ENCODE results near the gene PKD1.
A peak's percentile ranks its signal among the peaks of the same experiment; 100 is the strongest.

Gene PKD1

DNA sequence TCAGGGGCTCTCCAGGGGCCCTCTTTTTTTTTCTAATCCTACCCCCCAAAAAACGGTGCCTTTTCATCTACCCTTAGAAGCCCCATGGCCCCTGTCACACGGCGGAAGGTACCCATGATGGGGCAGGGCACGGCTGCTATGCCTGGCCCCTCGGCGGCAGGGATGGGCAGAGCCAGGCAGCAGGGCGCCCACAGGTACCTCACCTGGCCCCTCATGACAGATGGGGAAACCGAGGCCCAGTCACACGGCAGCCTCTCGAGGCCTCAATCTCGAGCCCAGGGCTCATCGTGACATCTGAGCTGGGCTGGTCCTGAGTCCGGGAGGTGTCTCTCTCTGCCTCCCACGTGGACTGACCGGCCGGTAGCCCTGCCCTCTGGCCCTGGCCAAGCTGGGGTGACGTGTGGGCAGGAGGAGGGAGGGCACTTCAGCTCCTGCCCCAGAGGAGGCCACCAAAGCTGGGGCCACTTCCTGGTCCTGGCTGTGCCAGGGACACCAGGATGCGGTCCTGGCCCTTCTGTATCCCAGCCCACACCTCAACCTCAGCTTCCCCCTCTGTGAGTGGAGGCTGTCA, 31.5 kb upstream of the PKD1 start:
- no peak for DNase-seq

DNA sequence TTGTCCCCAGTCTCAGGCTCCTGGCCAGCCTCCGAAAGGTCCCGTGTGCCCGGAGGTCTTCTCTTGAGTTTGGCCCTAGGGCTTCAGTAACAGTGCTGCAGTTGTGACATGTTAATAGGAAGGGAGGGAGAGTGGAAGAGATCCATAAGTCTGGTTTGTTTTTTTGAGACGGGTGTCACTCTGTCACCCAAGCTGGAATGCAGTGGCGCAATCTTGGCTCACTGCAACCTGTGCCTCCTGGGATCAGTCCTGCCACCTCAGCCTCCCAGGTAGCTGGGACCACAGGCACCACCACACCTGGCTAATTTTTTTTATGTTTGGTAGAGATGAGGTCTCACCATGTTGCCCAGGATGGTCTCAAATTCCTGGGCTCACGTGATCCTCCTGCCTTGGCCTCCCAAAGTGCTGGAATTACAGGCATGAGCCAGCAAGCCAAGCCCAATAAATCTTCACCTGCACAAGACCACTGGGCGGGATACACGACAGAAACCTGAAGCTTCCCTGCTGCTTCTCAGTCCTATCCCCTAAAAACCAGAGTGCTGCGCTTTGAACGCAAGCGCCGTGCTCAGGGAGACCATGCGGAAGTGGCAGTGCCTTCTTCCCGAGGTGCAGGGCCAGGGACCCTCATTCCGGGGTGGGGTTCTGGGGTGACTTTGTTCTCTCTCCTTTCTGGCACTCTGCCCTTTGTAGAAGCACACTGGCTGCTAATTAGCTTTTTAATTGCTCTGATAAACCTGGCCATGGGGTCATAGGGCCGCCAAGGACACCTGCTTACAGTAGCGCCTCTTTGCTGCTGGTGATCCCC, 30.8 kb upstream of the PKD1 start:
- DNase-seq, result no peak

DNA sequence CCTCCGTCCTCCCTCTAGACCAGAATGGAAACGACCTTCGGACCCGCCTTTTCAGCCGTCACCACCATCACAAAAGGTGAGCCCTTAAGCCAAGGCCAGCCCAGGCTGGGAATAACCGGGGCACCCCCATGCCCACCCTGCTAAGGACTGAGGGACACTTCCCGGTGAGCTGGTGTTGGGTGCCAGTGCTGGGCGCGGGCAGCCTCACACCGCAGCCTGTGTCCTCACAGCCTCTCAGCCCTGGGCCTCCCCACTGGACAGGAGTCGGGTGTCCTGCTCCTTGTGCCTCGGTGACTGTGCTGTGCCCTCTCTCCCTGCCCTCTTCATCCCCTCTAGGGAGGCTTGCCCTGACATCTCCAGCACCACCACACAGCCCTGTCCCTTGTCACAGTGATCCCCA, 30.2 kb upstream of the PKD1 start:
- no peak for DNase-seq

DNA sequence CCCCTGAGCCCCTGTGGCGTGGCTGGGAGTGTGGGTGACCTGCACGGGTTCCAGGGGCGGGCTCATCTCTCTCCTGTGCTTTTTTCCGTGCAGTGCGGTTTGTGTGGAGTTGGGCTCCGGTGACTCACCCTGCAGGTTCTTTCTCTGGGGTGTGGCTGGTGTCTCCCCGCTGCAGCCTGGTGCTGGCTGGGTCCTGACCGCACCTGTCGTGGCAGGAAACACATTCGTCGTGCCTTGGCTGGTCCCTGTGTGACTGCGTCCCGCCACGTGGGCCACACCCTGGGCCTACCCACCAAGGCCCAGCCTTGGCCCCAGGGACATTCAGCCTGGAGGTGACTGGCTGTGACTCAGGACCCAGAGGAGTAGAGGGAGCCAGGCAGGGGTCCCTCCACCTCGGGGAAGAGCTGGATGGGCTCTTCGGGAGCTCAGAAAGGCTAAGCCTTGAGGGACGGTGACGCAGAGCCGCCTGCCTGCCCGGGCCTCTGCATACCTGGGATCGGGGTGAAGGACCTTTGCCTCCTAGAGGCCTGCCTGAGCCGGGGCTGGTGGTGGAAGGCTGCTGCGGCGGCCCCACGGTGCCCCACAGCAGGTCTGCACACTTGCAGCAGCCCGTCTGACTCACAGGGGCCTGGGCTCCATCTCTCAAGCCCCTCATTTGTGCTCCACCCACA, 27.6 kb upstream of the PKD1 start:
- no peak for DNase-seq

DNA sequence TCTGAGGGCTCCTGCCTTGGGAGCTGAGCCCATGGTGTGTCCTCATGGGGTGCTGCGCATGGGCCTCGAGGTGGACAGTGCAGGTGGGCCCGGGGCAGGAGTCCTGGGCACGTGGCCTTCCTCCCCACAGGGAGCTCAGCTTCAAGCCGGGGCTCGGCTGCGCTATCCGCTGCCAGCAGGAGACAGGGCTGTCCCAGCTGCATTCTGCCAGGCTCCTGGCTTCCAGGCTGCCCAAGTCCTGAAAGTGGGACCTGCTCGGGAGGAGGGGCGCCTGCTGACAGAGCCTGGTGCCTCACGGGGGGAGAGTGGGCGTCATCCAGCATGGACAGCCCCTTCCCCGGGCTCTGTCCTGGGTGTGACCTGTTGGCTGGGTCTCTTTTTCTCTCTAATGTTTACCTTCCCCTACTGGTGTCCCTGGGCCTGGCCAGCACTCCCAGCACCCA, 27.0 kb upstream of the PKD1 start:
- no peak for DNase-seq

DNA sequence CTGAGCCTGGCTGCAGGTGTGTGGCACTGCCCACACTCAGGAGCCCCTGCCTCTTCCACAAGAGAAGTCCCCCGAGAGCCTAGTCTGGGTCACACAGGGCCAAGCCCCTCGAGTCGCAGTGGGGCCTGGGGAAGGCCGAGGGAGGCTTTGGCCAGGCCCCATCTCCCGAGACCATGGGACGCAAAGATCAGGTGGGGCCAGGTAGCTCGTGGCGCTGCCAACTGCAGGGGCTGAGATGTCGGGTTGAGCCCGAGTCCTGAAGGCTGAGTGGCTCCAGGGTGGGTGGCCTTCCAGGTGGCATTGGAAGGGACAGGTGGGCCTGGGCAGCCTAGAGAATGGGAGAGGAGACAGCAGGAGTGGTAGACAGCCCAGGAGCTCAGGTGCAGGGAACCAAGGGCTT, 26.2 kb upstream of the PKD1 start:
- no peak for DNase-seq

DNA sequence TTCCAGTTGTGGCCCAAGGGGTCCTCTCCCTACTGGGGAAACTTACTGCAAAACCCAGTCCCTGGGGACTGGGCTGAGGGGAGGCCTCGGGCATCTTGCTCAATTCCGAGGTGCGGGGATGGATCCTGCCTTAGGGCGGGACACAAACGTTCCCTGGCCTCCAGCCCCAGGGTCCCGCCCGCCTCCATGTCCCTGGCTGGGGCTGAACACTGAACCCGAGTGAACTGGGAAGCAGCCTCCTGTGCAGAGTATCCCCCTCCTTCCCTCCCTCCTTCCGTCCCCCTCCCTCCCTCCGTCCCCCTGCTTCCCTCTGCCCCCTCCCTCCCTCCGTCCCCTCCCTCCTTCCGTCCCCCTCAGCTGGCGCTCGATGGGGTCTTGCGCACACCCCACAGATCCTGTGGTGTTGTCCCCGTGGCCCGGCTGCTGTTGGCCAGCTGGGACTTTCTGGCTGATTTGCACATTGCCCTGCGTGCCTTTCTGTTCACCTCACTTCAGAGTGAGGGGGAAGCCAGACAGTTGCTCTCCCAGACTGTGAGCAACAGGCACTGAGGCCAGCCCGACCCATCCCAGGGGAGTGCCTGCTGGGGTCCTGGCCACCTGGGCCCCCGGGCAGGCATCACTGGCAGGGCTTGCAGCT, 25.3 kb upstream of the PKD1 start:
- DNase-seq, result no peak

DNA sequence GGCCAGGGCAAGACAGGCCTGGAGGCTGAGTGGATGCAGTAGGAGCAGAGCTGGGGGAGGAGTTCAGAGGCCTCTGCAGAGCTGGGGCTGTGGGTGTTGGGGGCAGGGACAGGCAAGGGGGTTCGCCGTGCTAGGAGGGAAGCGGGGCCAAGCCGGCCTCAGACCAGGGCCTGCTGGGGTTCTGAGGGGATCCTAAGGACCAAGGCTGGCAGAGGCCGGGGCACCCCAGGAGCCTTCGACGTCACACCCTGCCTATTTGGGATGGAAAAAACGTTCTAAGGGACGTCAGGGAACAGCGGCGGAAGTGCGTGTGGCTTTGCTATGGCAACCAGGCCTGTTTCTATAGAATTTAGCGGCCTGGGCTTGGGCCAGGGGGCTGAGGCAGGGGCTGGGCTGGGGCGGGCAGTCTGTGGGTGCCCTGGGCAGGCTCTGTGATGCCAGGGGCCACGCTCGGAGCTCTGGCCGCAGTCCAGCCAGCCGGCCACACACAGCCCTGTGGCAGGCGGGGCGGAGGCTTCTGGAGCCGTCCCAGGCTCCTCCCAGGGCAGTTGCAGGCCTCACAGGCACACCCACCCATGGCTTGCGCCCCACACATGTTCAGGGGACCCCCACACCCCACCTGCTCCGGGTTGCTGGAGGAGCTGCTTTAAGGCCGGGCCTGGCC, 23.6 kb upstream of the PKD1 start:
- no peak for DNase-seq

DNA sequence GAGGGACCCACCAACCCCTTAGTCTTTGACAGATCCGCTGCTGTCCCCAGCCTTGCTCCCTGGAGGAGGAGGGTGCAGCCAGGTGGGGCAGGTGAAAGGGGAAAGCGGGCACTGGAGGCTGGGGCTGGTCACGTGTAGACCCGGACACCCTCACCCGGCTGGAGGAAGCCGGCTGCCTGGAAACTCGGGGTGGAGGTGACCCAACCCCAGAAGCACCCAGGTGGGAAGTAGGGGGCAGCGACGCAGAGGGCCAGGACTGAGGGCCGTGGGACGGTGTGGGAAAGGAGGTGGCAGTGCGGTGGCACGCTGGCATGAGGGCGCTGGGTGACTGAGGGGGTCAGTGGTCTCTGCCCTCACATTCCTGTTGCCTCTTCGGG, 22.6 kb upstream of the PKD1 start:
- DNase-seq, result no peak

DNA sequence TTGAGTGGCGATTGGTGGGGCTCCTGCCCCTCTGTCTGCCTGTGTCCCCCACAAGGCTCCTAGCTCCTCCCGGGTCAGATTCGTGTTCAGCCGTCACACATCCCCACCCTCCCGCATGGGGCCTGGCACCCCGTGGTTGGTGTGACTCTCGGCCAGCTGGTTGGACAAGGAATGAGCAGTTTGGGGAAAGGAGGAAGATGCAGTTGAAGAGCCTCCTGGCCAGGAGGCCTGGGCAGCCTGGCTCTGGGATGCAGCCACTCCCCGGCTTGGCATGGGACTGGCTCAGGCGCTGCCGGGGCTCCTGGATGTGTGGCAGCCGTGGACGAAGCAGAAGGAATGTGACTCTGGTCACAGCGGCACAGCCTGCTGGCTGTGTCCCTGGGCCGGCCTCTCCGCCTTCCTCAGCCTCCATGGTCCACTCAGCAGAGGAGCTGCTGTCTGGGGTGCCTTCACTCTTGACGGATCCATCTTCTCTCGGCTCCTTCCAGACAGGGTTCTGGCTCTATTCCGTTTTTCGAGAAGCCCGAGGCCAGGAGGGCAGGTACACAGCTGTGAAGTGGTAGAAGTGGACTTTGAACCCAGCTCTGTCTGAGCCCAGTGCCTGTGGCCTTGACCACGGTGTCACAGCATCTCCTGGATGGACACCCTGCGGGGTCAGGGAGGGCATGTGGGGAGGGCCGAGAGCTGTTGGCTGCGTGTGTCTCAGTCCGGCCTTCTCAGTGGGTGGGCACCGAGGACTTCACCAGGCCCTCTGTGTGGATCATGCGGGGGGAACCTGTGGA, 22.0 kb upstream of the PKD1 start:
- DNase-seq, result no peak

DNA sequence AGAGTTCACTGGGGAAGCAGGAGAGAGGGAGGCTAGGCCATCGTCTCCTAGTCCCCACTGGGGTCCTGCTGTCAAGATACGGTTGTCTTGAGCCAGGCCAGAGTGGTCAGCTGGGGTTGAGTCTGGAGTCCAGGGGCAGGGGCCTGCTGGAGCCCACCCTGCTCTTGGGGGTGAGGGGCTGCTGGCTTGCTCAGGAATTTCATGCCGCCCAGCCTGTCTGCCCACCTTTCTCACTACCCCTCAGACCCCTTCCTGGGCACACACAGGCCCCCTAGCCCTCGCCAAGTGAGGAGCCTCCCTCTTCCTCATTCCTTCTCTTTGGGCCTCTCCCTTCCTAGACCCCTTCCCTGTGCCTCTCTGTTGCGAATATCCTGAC, 21.1 kb upstream of the PKD1 start:
- no peak for DNase-seq

DNA sequence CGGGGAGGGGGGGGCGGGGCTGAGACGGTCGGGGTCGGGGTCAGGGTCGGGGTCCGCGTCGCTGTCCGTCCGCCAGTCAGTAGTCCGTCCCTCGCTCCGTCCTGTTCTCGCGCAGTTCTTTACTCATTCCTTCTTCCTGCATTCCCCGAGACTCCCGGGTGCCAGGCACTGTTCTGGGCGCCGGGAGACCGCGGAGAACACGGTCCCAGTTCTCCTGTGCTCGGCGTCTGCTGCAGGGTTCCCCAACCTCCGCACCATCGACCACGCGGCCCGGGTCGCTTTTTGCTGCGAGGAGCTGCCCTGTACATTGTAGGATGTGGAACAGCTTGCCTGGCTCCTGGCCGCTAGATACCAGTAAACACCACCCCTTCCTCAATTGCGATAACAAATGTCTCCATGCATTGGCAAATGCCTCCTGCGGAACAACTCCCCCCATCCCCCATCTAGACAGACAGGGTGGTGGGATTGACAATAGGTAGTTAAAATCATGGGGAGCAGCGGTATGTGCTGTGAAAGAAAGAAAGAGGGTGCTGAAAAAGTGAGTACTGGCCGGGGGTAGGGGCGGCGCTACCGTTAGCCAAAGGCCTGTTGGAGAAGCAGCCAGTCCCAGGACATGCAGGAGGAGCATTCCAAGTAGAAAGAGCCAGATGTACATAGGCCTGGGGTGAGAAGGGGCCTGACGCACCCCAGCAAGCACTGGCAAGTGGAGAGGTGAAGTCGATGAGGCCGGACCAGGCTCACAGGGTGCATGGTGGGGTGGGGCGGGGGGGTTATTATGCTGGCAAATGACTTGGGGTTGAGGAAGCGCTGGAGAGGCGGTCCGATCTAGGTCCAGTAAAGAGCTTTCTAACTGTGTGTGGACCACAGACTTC, 20.5 kb upstream of the PKD1 start:
- no peak for DNase-seq

DNA sequence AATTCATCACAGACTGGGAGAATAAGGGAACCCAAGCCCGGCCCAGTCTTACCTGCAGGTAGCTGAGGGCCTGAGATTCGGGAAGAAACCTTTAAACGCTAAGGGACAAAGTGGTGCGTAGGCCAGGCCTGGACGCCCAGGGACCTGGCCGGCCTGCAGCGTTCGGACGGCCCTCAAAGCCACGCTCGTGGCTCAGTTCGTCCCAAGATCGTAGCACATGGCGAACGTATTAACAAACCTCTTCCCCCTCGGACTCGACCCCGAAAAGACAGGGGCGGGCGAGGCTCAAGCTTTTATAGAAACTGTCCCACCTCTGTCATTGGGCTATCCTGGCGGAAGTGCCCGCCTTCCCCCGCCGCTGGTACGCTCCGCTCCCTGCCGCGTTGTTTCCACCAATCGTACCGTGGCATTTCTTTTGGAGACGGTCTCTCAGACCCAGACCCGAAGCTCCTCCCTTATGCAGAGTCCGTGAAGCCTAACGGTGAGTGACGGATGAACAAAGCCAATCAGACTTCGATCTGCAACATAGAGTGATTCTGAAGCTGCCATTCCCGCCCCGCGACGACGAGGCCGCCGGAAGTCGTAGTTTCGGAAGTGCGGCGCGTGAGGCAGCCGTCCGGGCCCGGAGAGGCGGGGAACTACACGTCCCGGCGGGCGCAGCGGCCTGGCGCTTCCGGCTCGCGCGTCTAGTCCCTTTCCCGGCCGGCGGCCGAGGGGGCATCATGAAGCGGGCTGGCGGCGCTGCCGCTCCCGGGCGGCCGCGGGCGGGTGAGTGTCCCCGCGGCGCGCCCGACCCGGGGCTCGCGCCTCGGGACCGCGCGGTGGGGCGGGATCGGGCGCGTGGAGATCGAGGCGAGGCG, 19.6 kb upstream of the PKD1 start, which contains the start of gene TRAF7:
Gene TRAF7 (plus strand): TSS at position 692 of the 860 bp plus-strand sequence. CDS start 8,139 bp downstream, outside the sequence.
- DNase-seq, result peak; percentile 94

DNA sequence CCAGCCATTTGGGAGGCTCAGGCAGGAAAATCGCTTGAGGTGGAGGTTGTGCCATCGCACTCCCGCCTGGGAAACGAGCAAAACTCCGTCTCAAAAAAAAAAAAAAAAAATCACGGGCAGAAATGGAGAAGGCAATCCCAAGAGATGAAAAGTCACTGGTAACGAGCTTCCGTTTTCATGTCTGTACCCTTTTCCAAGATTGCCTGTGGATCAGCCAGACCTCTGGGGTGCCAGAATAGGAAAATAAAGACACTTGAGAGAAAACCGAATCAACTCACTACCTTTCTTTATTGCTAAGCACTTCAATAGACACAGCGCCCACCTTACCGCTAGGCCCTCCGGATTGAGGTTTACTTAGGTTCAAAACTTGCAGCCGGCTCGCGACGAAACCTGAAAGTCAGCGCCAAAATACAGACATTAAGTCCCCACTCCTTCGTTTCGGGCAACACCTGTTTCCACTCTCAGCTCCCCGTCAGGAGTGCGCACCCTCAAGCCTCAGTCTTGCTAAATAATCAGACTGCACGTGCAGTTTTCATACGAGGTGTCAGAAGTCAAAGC, 18.9 kb upstream of the PKD1 start:
- no peak for DNase-seq

DNA sequence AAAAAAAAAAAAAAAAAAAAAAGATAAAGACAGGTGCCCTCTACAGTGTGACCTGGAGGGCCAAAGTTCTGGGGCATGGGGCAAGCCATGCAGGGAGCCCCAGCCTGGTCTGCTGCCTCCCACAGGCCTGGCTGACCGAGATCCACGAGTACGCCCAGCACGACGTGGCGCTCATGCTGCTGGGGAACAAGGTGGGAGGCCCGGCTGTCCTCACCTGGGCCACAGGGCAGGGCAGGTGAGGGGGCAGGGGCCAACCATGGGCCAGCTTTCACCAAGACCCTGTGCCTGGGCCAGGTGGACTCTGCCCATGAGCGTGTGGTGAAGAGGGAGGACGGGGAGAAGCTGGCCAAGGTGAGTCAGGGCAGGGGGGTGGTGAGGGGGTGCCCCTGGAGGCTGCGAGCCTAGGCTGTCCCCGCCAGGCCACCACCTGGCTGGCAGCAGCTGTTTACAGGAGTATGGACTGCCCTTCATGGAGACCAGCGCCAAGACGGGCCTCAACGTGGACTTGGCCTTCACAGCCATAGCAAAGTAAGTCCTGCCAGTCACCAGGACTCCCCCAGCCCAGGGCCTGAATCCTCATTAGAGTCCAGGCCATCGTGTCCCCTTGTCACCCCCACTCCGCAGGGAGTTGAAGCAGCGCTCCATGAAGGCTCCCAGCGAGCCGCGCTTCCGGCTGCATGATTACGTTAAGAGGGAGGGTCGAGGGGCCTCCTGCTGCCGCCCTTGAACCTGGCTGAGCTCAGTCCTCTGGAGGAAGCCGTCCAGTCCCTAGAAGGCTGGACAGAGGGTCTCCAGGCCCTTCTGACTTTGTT, 17.2 kb upstream of the PKD1 start:
- no peak for DNase-seq

DNA sequence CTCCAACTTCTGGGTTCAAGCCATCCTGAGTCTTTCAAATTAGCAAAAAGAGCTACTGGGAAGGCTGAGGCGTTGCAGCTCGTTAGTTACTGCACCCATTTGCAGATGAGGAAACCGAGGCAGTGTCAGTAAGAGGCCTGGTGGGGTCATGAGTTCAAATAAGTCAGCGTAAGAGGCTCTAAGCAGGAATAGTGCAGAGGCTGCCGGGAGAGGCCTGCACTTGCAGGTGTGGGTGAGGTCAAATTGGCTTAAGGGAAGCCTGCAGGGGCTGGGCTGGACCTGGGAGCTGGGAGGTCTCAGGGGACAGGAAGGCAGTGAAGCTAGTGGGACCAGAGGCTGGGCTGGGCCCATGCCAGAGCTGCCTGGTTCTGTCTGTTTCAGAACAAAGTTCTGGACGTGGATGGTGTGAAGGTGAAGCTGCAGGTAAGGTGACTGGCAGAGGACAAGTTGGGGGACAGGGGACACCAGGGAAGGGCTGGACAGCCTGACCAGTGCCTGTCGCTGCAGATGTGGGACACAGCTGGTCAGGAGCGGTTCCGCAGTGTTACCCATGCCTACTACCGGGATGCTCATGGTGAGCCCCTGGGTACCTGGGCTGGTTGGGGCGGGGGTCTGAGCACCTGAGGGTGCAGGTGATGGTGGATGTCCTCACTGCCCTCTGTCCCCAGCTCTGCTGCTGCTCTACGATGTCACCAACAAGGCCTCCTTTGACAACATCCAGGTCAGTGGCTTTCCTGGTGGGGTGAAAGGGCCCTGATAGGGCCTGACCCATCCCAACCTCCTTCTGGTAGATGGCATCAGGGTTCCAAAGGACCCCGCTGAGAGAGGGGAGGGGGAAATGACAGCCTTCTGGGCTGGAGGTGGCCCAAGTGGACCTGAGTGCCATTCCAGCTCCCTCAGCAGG, 15.7 kb upstream of the PKD1 start:
- DNase-seq, result no peak

DNA sequence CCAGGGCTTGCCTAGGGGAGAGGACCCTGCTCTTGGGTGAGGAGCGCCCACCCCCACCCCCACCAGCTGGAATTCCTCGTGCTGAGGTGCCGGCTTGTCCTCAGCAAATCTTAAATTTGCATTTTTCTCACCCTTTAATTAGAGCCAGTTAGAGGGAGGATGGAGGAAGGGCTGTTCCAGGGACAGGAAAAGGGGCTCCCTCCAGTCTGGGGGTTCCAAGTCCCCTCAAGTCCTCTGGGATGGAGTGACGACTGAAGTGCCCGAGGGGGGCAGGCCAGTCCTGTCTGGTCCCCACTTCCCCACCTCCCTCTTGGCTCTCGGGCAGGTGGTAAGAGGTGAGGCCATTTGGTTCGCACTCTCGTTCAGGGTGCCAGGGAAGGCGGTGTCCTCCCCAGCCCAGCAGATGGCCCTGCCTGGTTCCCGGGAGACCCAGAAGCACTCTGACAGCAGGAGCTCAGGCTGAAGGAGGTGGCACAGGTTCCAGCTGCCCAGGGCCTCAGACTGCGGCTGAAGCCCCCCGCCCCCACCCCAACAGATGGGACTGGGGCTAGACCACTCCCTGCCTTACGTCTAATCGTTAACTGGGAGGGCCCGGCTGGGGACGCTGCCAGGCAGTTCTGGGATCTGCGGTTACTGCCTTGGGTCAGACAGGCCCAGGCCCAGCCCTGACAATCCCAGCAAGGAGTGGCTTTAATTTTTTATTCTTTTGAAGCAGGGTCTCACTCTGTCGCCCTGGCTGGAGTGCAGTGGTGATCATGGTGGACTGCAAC, 14.9 kb upstream of the PKD1 start:
- DNase-seq, result no peak
